Transverse colon (tissue), 4 donors: Measurements from ENCODE around the gene PPL.

Experiments used
- CTCF ChIP-seq, 5 experiments: fragments of 200-600 bp in 3 of 5; fragments of 450-650 bp in 2 of 5; sonication (generic) in 3 of 5; IDR thresholded peaks; 1 replicate in 2 of 5; 2 replicates in 3 of 5; pipeline ENCODE4 v1.5.1; 2016 to 2017; ENCODE audit warnings: antibody characterized with exemption in 5 of 5, inconsistent platforms in 3 of 5, mild to moderate bottlenecking in 2 of 5, moderate library complexity in 1 of 5
- EP300 ChIP-seq: sonication (generic); formaldehyde crosslinking; IDR thresholded peaks from one replicate; pipeline ENCODE4 v1.6.1; 2017; ENCODE audit warnings: antibody characterized with exemption, low read depth
- POLR2A ChIP-seq: fragments of 450-650 bp; IDR thresholded peaks from one replicate; pipeline ENCODE4 v1.6.1; 2016; ENCODE audit warnings: antibody characterized with exemption, mild to moderate bottlenecking, moderate library complexity
- POLR2AphosphoS5 ChIP-seq, 3 donors: sonication (generic); formaldehyde crosslinking; IDR thresholded peaks; one replicate each; pipeline ENCODE4 v1.6.1; 2016; ENCODE audit warnings: antibody characterized with exemption in 3 of 3

DNA sequence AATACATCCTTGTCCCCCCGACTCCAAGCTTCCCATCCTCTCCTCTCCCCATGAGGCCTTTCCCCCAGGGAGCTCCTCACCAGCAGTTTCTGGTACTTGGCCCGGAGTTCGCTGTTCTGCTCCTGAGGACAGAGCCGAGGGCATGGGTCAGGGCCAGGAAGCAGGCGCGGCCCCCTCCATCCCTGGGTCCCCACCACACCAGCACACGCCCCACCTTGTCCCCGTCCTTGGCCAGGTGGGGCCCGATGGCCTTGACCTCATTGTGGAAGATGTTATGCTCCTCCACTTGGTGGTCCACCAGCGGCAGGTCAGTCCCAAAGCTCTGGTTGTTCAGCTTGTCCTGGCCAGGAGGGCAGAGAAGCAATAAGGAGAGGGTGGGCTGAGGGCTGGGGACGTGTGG lies 36.2 kb downstream of the PPL start:
- TF ChIP-seq CTCF (IDR thresholded peaks at IDR 0.05): no peak
- no peak for TF ChIP-seq EP300
- TF ChIP-seq POLR2AphosphoS5 (IDR thresholded peaks at IDR 0.05): no peak
- TF ChIP-seq POLR2A: no peak
